K562 (cell line): ENCODE measurements around the gene DPH2. TPM values are rescaled to one million over a fixed set of nuclear protein-coding genes. Genes with fewer than 3 reads are reported as not detected.

ENCODE experiments used
- ASH1L ChIP-seq: fragments of 450-650 bp; IDR thresholded peaks from 2 replicates; pipeline ENCODE4 v1.6.1; 2018; ENCODE audit warnings: borderline replicate concordance, mild to moderate bottlenecking, low read depth; ENCODE audit not compliant: partially characterized antibody
- POLR2A ChIP-seq: fragments of 450-650 bp; conservative IDR thresholded peaks from 2 replicates; pipeline ENCODE4 v1.6.1; 2016
- RAD21 ChIP-seq, 2 experiments: fragments of 250-450 bp in 1 of 2; fragments of 450-650 bp in 1 of 2; sonication (Bioruptor Pico) in 1 of 2; formaldehyde crosslinking in 1 of 2; IDR thresholded peaks in 1 of 2; conservative IDR thresholded peaks in 1 of 2; 2 replicates each; pipeline versions ENCODE4 v1.4.0 to v1.8.0; 2020 to 2022; ENCODE audit warnings: mild to moderate bottlenecking in 2 of 2, moderate library complexity in 1 of 2
- TOE1 ChIP-seq, 2 experiments: fragments of 450-650 bp in 1 of 2; sonication (generic) in 1 of 2; formaldehyde crosslinking in 1 of 2; IDR thresholded peaks; 2 replicates each; pipeline versions ENCODE4 v1.7.1 to v1.8.0; 2016 to 2022; ENCODE audit warnings: borderline replicate concordance in 2 of 2, mild to moderate bottlenecking in 2 of 2, antibody characterized with exemption in 1 of 2, inconsistent platforms in 1 of 2, low read depth in 1 of 2, missing genetic modification reagents in 1 of 2, moderate library complexity in 1 of 2
- polyA plus RNA-seq, 8 experiments: library from polyadenylated mRNA; depleted of rRNA in 4 of 8; stranded (reverse) in 5 of 8; unstranded in 3 of 8; fragments of >200 nt; fragmentation: Nextera tagmentation in 2 of 8; fragmentation: Illumina TruSeq in 1 of 8; extraction: Ambion mirVana in 2 of 8; extraction: Trizol in 1 of 8; gene quantifications; 2 replicates each; pipeline versions ENCODE4 v1.2.1 to v1.2.3, GENCODE V29; 2011 to 2014; ENCODE audit warnings: inconsistent platforms in 1 of 8, missing spikeins in 1 of 8
- total RNA-seq, 7 experiments: library from RNA; depleted of rRNA in 6 of 7; stranded (reverse); fragments of >200 nt in 6 of 7; fragmentation: Illumina TruSeq in 2 of 7; extraction: Trizol in 2 of 7; gene quantifications; 2 replicates each; pipeline versions ENCODE4 v1.2.1 to v1.2.3, GENCODE V29; 2011 to 2021; ENCODE audit warnings: low replicate concordance in 1 of 7
- TF ChIP-seq, protein P1 (sequence below): fragments of 250-450 bp; sonication (Bioruptor Pico); IDR thresholded peaks from 2 replicates; pipeline ENCODE4 v1.4.0; 2020
- TF ChIP-seq, protein P2 (sequence below): fragments of 450-650 bp; IDR thresholded peaks from 2 replicates; pipeline ENCODE4 v1.6.1; 2016
- TF ChIP-seq, protein P3 (sequence below): sonication (generic); formaldehyde crosslinking; IDR thresholded peaks from 2 replicates; pipeline ENCODE4 v1.8.0; 2022; ENCODE audit warnings: missing genetic modification reagents, mild to moderate bottlenecking, moderate library complexity, borderline replicate concordance
- TF ChIP-seq, protein P4 (sequence below), 2 experiments: fragments of 450-650 bp; formaldehyde crosslinking in 1 of 2; IDR thresholded peaks; 2 replicates each; pipeline versions ENCODE4 v1.4.0 to v1.6.1; 2014 to 2020; ENCODE audit warnings: mild to moderate bottlenecking in 2 of 2, borderline replicate concordance in 1 of 2, low read depth in 1 of 2

DPH2 gene
- total and polyA plus RNA-seq, 9 of the 15 experiments (the other 6 are each of a cell fraction or from before 2014, with no cell fraction given), result 17.9 to 94.1 (median 68.1) TPM

DNA sequence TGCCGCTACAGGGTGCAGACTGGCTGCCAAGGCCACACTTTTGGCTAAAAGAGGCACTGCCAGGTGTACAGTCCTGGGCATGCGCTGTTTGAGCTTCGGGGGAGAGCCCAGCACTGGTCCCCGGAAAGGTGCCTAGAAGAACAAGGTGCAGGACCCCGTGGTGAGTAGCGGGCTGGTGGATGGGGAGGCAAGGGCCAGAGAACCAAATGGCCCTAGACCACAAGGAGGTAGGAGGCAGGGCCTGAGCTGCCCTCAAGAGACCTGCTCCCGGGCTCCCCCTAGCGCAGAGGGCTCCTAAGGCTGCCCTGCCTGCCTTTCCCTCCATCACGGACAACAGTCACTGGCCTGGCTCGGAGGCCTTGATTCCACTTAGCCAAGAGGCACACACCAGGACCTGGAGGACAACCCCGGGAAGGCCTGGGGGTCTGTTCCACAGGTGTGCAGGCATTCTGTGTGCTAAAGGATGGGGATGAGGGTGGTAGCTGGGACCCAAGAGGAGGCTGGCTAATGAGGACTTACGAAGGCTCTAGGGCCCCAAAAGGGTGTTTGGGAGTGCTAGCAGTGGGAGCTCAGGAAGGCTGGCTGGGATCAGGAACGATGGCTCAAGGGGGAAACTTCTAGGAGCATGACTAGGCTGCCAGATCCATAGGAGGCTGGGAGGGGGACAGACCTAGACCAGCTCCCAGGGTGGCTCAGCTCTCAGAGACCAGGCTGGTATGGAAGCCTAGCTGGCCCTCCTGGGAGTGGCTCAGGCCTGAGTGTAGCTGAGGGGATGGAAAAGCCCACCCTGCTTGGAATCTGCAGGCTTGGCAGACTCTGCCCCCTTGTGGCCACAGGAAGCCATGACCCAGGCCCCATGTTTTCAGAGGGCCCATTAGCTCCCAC lies 35.5 kb upstream of the DPH2 start (continued):
- TF ChIP-seq, protein P1, sequence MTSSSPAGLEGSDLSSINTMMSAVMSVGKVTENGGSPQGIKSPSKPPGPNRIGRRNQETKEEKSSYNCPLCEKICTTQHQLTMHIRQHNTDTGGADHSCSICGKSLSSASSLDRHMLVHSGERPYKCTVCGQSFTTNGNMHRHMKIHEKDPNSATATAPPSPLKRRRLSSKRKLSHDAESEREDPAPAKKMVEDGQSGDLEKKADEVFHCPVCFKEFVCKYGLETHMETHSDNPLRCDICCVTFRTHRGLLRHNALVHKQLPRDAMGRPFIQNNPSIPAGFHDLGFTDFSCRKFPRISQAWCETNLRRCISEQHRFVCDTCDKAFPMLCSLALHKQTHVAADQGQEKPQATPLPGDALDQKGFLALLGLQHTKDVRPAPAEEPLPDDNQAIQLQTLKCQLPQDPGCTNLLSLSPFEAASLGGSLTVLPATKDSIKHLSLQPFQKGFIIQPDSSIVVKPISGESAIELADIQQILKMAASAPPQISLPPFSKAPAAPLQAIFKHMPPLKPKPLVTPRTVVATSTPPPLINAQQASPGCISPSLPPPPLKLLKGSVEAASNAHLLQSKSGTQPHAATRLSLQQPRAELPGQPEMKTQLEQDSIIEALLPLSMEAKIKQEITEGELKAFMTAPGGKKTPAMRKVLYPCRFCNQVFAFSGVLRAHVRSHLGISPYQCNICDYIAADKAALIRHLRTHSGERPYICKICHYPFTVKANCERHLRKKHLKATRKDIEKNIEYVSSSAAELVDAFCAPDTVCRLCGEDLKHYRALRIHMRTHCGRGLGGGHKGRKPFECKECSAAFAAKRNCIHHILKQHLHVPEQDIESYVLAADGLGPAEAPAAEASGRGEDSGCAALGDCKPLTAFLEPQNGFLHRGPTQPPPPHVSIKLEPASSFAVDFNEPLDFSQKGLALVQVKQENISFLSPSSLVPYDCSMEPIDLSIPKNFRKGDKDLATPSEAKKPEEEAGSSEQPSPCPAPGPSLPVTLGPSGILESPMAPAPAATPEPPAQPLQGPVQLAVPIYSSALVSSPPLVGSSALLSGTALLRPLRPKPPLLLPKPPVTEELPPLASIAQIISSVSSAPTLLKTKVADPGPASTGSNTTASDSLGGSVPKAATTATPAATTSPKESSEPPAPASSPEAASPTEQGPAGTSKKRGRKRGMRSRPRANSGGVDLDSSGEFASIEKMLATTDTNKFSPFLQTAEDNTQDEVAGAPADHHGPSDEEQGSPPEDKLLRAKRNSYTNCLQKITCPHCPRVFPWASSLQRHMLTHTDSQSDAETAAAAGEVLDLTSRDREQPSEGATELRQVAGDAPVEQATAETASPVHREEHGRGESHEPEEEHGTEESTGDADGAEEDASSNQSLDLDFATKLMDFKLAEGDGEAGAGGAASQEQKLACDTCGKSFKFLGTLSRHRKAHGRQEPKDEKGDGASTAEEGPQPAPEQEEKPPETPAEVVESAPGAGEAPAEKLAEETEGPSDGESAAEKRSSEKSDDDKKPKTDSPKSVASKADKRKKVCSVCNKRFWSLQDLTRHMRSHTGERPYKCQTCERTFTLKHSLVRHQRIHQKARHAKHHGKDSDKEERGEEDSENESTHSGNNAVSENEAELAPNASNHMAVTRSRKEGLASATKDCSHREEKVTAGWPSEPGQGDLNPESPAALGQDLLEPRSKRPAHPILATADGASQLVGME (CRISPR knock-in tag), result no peak
- TF ChIP-seq ASH1L, result no peak
- TF ChIP-seq, protein P2, sequence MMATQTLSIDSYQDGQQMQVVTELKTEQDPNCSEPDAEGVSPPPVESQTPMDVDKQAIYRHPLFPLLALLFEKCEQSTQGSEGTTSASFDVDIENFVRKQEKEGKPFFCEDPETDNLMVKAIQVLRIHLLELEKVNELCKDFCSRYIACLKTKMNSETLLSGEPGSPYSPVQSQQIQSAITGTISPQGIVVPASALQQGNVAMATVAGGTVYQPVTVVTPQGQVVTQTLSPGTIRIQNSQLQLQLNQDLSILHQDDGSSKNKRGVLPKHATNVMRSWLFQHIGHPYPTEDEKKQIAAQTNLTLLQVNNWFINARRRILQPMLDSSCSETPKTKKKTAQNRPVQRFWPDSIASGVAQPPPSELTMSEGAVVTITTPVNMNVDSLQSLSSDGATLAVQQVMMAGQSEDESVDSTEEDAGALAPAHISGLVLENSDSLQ, result 0 out of 2 replicates have a peak, but pooled peaks have one; percentile 4
- TF ChIP-seq TOE1 (IDR thresholded peaks at IDR 0.05; ENCODE audit: borderline replicate concordance), result no peak
- no peak for TF ChIP-seq TOE1 (CRISPR knock-in tag; IDR thresholded peaks at IDR 0.05; ENCODE audit: borderline replicate concordance, low read depth)
- TF ChIP-seq, protein P3, sequence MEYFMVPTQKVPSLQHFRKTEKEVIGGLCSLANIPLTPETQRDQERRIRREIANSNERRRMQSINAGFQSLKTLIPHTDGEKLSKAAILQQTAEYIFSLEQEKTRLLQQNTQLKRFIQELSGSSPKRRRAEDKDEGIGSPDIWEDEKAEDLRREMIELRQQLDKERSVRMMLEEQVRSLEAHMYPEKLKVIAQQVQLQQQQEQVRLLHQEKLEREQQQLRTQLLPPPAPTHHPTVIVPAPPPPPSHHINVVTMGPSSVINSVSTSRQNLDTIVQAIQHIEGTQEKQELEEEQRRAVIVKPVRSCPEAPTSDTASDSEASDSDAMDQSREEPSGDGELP (CRISPR knock-in tag), result peak; percentile 25; the same call in 1 of the 2 replicates
- TF ChIP-seq POLR2A, result no peak
- TF ChIP-seq, protein P4, sequence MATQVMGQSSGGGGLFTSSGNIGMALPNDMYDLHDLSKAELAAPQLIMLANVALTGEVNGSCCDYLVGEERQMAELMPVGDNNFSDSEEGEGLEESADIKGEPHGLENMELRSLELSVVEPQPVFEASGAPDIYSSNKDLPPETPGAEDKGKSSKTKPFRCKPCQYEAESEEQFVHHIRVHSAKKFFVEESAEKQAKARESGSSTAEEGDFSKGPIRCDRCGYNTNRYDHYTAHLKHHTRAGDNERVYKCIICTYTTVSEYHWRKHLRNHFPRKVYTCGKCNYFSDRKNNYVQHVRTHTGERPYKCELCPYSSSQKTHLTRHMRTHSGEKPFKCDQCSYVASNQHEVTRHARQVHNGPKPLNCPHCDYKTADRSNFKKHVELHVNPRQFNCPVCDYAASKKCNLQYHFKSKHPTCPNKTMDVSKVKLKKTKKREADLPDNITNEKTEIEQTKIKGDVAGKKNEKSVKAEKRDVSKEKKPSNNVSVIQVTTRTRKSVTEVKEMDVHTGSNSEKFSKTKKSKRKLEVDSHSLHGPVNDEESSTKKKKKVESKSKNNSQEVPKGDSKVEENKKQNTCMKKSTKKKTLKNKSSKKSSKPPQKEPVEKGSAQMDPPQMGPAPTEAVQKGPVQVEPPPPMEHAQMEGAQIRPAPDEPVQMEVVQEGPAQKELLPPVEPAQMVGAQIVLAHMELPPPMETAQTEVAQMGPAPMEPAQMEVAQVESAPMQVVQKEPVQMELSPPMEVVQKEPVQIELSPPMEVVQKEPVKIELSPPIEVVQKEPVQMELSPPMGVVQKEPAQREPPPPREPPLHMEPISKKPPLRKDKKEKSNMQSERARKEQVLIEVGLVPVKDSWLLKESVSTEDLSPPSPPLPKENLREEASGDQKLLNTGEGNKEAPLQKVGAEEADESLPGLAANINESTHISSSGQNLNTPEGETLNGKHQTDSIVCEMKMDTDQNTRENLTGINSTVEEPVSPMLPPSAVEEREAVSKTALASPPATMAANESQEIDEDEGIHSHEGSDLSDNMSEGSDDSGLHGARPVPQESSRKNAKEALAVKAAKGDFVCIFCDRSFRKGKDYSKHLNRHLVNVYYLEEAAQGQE (IDR thresholded peaks at IDR 0.05; ENCODE audit: borderline replicate concordance), result peak; percentile 91
- TF ChIP-seq, protein P4 (CRISPR knock-in tag; IDR thresholded peaks at IDR 0.05; ENCODE audit: low read depth), result no peak
- TF ChIP-seq RAD21 (CRISPR knock-in tag; conservative IDR thresholded peaks at IDR 0.05 in 1 of 2, IDR thresholded peaks at IDR 0.05 in 1 of 2), result peak; percentile 89 to 97
